Hematopoietic multipotent progenitor cell treated with erythropoietin and hydrocortisone succinate and interleukin-3 and kit ligand, for 17 days (in vitro differentiated cells): Measurements from ENCODE around the gene PJVK.
A peak's percentile ranks its signal among the peaks of the same experiment; 100 is the strongest.

Source experiments
- DNase-seq: peaks from one replicate; pipeline ENCODE4 v3.0.0-alpha.2; 2015; ENCODE audit warnings: low spot score

PJVK gene

DNA sequence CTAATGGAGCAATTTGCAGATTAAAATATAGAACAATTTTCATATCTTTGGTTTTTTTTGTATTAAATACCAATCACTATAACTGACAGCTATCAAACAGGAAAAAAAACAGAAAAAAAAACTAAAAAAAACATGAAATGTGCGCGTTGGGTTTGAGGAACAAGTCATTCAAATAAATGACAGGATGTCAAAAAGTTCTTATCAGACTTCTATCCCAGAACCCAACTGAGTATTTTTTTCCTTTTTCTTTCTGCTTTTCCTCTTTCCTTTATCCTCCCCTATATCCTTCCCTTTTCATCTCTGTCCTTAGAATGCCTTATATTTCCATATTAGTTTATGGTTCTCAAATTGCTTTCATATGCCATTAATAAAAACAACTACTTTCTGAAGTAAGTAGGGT lies 14.5 kb upstream of the PJVK start:
- DNase-seq, result no peak

DNA sequence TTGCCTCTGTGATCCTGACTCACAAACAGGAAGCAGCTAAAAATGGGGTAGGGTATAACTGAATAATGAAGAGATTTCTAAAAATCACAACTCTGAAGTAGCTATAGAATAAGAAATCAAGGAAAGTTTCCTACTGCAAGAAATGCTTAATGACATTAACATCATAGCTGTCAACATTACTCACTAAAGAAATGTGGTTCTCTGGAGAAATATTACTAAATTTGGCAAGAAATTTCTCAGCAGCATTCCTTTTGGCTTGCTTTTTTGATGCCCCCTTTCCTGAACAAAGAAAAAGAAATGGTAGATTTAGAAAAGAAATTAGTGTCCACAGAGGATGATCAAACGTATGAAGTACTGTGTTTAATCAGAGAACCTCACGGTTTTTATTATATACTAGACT lies 9.8 kb upstream of the PJVK start:
- no peak for DNase-seq

DNA sequence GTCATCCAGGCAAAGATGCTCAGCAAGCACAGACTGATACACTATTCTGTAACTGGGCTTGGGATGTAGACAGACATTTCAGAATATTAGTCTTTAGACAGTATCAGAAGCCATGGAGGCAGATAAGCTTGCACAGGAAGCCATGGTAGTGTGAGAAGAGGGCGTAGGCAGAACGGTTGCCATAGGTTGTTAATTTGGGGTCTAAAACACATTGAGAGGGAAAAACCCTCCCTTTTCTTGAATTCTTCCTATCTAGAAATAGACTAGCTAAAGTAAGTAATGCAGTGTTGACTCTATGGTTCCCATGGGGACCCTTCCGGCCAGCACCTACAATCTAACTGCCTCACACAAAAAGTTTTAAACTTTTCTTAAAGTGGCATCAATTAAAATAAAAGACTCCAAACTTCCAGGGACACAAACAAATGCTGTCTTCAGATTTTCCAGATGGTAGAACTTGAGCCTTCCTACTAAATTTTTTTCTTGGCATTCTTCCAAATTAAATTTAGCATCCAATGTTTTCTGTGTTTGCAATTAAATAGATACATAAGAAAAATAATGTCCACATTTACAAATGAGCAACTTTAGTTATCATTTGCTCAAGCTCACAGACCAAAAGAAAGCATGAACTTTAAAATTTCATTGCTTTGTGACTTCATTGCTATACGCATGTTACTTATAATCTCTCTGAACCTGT lies 2.1 kb upstream of the PJVK start:
- DNase-seq, result no peak

DNA sequence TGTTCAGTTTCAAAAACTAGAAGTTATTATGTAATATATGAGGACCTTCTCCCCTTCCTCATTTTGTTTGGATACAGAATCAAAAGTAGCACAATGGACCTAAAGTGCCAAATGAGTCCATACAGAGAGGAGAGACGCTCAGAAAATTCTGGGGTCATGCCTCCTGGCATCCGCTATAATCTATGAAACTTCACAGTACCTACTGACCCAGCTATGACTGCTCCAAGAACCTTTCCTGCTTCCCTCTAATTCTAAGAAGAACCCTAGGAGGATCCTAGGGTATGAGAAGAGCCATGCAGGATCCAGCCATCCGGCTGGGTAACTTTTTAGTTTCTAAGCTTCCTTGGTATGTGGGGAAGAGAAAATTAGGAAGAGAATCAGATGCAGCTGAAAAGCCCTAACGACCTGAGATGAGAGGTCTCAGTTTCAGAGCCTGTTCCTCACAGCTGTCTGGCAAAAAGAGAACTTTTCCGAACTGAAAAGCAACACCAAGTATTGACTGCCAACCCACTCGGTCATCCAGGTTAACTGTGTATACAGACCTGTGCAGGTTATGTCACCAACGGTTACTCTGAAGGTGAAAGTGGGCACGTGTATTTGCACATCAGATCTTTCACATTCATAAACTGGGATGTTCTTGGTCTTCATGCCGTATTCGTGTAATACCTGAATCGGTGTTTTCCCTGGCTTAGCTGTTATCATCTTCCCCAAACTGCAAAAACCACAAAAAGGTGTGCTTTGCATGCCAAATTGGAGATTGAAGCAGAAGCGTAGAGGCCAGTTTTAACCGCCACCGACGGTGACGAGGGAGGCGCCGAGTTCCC lies 1.3 kb upstream of the PJVK start:
- DNase-seq, result no peak

DNA sequence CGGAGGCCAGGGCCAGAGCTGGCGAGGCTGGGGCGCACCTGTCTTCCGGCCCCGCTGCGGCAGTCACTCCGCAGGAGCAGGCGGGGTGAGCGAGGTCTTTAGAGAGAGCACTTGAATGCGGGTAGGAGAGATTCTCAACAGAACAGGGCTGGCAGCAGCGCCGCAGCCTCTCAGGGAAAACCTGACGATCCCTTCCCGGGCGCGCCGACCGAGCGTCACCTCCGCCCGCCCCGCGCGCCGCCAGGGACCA lies 729 bp upstream of the PJVK start:
- DNase-seq, result no peak

DNA sequence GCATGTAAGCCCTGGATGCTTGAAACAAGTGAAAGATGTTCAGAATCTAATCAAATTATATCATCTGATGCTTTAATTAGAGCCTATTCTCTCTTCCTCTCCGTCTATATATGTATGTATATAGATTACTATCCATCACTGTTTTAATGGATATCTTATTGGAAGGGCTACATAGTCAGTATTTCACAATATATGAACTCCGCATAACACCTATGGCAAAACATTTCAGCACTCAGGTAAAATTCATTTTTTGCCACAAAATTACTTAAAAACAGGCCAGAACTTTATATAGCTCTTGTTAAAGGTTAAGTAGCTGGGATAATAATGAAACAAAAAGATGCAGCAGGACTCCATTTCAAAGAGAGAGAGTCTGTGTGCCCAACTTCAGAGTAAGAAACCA lies 1.2 kb downstream of the PJVK start:
- no peak for DNase-seq

DNA sequence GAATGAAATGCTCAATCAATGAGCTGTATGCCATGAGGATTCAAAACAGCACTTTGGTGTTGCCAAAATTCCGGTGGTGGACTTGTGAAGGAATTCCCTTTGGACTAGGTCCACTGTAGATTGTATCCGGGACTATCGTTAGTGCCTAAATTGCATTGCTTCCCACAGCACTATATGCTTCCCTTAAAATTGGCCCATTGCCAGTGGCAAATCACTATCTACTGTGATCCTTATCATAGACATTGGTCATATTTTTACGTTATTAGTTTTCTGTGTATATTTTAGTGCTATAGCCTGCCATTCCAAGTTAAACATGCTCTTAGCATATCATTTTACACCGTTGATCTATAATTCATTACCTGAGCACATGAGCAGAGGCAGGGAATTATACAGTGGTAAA lies 1.7 kb downstream of the PJVK start:
- no peak for DNase-seq

DNA sequence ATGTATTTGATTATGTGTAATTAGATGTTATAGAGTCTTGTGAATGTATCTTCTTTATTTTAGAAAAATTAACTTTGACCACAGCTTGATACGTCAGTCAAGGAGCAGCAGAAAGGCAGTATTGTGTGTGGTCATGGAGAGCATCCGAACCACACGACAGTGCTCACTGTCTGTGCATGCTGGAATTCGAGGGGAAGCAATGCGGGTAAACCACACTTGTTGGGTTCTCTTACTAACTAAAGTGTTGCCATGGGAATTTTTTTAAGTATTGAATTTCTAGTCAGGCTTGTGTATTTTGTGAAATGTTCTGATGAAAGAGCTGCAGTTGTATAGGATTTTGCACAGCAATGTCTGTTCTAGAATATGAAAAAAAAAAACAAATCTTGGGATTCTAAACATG lies 4.8 kb downstream of the PJVK start:
- DNase-seq, result no peak

DNA sequence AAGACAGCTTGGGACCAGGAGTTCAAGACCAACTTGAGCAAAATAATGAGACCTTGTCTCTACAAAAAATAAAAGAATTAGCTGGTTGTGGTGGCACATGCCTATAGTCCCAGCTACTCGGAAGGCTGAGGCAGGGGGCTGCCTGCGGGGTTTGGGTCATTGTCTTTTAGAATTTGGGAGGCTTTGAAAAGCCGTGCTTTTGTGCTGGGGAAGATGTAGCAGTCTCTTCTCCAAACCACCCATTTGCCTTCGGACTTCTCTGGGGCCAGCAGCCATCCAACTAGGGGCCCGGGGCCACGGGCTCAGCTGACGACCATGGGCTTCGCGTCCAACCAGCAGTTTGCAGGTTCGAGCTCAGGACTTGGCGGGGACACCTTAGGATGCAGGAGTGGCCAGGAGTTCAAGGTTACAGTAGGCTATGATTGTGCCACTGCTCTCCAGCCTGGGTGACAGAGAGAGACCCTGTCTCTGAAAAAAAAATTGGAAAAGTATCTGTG lies 6.3 kb downstream of the PJVK start:
- DNase-seq, result no peak

DNA sequence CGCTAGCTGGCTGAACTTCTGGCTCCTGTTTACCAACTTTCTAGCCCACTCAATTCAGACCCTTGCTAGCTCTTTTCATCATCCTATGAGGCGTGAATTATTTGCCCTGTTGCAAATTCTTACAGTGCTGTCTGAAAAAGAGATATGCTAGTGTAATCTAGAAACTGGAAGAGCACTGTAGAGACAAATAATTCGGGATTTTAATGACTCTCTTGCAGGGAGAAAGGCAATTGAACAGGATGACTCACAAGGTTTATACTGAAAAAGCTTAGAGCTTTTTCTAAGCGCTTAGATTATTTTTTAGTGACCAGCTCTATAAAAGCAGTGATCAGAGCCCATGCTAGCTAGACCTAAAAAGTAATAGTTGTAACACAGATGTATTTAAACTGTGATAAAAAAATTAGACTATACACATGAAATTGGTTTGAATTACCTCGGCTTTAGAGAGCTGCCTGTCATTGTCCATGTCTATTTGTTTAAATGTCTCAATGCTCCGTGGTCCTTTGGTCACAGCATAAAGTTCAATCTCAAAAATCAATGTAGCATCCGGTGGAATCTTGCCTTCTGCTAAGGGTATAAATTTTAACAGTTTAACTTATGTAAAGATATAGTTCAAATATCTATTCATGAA lies 18.2 kb downstream of the PJVK start:
- no peak for DNase-seq

DNA sequence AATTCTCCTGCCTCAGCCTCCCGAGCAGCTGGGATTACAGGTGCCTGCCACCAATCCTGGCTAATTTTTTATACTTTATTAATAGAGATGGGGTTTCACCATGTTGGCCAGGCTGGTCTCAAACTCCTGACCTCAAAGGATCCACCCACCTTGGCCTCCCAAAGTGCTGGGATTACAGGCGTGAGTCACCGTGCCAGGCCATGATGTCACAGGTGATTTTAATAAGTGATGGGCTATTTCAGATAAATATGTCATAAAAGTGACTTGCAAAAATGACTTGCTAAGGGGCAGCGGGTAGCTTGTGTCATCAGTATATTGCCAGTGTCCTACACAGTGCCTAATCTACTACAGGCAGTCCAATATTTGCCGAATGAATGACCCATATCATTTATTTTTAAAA lies 20.1 kb downstream of the PJVK start:
- peak; percentile 43 for DNase-seq

DNA sequence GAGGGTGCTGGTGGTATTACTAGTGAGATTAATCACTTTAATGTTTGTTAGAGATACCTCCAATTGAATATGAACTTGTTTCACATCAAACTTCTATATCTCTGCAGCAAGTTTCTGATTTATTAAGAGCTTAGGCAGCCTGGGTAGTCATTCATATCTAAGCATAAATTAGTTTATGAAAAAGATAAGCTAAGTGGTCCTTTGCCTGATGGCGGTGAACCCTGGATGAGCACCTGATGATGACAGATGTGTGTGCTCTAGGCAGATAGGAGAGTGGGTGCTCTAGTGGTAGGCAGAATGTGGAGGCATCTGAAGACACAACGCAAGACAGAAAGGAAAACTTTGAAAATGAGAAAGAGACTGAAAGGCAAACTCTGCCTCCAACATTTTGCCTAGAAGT lies 22.2 kb downstream of the PJVK start:
- DNase-seq, result no peak

DNA sequence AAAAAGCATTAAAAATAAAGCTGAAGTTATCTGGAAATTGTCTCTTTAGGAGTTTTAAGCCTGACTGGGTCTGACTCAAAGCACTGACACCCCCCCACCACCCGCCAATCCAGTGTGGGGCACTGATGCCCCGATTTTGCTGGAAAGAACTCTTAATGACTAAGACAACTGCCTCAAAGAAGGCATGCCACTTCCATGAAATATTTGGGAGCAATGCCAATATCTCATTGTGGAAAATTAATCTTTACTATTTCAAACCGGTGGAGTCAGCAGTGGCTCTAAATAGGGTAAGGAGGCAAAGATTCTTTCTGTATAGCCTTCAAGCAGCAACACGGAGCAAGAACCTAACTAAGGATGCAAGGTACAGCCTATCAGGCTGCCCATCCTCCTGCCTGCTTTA lies 22.8 kb downstream of the PJVK start:
- DNase-seq, result no peak

DNA sequence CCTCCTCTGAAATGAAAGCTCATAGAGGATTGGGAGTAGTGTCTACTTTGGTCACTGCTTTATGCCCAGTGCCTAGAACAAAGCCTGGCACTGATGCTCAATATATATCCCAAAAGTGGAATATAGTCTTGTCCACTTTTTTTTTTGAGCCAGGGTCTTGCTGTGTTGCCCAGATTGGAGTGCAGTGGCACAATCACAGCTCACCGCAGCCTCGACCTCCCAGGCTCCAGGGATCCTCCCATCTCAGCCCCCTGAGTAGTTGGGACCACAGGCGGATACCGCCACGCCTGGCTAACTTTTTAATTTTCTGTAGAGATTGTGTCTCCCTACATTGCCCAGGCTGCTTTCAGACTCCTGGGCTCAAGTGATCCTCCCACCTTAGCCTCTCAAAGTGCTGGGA lies 23.4 kb downstream of the PJVK start:
- no peak for DNase-seq

DNA sequence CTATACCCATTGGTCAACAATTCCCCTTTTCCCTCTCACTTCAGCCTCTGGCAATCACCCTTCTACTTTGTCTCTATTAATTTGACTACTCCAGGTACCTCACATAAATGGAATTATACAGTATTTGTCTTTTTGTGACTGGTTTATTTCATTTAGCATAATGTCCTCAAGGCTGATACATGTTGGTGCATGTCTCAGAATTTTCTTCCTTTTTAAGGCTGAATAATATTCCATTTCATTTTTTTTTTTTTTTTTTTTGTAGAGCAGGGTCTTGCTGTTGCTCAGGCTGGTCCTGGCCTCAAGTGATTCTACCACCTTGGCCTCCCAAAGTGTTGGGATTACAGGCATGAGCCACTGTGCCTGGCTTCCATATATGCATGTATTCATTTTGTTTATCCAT lies 25.3 kb downstream of the PJVK start:
- no peak for DNase-seq

DNA sequence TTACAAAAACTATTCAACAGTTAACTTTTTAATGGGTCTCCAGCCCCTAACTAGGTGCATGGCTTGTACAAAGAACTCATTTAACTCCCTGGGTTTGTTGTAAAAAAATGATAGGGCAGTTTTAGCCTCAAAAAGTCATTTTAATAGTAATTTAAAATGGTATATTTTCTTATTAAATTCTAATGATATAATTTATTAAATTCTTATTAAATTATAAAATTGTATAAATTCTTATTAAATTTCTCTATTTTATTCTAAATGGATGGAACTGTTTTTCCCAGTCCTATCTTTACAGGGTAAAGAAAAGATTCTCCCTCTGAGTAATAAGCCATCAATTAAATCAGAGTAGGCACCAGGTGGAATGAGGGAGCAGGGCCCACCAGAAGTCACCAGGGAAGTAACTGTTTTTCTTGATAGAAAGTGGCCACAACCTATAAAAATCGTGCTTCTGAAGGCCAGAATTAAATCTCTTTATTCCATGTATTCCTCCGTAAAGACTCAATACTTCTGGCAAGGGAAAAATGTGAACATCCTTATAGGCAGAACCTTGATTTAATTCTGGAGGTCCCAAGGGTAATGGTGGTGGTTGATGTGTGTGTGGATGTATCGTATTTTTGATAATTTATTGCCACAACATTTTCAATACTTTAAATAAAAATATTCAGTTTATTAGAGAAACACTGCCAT lies 26.4 kb downstream of the PJVK start:
- DNase-seq, result no peak

DNA sequence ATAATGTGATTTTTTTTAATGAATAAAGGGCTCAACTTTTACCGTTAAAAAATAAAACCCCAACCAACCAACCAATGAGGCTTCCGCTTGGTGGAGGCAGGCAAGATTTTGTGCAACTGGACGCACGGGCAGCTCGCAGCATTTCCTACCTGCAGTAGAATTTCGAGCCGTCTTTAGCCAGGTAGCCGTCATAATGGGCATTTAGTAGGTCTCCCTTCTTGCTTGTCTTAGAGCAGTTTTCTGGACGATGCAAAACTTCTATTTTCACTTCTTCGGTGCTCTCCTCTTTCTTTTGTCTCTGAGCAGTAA lies 26.9 kb downstream of the PJVK start:
- DNase-seq, result no peak

DNA sequence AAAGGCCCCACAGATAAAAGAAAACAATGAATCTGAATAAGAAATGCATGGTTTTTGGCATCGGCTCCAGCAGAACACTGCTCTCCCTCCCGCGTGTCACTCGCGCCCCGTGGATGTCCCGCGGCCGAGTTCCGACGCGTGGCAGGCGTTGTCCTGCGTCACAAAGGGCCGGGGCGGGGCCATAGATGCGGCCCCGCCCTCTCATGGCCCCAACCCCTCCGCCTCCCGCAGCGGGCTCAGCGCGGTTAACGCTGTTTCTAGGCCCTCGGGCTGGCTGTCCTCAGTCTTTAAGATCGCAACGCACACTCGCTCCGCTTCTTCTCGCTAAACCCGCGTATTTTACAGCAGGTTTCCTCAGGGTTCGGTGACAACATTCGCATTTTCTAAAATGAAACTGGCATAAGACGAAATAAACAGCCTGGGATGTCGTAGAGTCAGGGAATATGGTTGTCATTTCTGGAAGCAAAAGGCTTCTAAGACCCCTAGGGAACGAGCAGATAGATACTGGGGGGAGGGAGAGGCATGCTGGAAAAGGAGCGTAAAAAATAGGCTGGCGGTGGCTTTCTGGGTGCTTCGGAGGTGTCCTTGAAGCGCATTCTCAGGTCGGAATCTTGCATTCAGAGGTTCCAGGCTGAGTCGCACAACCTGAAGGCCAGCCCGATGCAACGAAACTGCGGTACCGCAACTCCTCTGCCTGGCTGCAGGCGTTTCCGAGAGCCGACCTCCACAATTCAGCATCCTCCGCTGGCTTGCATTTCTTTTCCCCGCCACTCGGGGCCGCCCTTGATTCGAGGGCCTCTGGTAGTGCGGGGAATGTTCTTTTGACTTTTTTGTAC lies 27.5 kb downstream of the PJVK start, which contains the start of gene FKBP7:
Gene FKBP7, minus strand, starts transcription at position 162 of the 836 bp plus-strand sequence. Its CDS starts 101 bp downstream, at position 61.
- DNase-seq, result peak; percentile 82

DNA sequence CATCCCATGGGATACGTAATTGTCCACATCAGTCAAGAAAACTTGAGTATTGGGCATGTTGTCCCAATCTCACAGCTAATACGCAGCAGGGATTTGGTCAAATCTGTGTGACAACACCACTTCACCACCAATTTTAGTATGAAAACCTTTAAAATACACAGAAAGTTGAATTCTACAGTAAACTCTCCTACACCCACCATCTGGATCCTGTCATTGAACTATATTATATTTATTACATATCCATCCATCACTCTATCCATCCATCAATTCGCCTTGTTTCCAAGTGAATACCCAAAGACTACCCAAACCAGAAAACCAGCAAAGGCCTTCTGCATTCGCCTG lies 28.1 kb downstream of the PJVK start:
- DNase-seq, result no peak

DNA sequence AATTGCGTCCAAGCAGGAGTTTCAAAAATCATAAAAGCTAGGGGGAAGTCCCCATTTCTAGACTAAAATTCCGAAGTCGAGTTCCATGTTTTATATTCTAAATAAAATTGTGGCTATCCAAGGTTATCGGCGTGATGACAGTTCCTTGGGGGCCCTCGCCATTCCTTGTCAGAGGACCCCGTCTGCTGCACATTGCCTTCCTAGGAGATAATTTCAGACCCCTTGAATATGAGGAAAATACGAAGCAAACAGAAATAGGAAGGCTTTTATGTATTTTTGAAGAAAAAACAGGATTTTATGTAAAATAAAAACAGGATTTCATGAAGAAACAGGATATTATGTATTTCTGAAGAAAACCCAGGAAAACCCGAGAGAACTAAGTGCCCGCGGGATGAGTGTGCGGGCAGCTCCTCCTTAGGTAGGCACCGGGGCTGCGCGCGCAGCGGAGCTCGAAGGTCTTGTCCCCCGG lies 28.6 kb downstream of the PJVK start:
- DNase-seq, result no peak

DNA sequence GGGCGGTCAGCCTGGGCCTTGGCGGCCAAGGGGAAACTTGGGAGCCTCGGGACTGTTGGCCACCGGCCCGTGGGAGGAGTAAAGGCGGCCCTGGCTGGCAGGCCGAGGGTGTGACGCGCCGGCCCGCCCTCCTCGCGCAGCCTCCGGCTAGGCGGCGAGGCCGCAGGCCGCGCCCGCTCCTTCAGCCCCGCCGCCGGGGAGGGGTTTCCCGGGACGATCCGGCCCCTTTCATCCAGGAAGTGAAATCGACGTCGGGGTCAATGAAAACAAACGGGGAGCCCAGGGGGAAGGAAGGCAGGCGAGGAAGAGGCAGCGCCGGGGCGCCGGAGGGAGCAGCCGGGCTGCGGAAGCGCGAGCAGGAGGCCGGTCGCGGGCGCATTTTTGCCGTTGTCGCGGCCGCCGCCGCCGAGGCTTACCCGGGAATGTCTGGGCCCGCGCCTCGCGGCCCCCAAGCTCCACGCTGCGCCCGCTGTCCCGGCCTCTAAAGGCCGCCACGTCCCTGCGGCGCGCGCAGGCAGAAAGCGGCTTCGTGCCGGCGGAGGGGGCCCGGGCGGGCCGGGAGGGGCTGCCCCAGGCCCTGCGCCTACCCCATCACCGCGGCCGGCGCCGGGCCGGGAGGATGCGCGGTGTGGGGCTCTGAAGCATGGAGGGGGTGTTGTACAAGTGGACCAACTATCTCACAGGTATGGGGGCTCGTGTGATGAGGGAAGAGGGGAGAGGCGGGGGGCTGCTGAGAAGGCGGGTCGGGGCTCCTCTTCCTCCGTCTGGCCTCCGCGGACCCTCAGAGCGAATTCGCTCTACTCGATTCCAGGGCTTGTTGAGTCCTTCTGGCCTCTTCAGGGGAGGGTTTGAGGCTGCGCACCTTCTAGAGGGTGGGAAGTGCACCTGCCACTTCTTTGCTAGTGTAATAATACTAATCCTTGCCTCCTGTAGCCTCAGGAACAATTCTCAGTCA lies 29.3 kb downstream of the PJVK start, which contains the start of gene PLEKHA3:
Gene PLEKHA3, plus strand, starts transcription at position 231 of the 955 bp plus-strand sequence. Its CDS starts 413 bp downstream, at position 644.
- peak; percentile 84 for DNase-seq
